B cell (primary cell): ENCODE measurements around the gene LUM. TPM values are rescaled to one million over a fixed set of nuclear protein-coding genes. Genes with fewer than 3 reads are reported as not detected.

Experiments used
- ATAC-seq: fragments of 200-7000 bp; cut with Tn5 transposase; one replicate; pipeline ENCODE4 v1.10.0; 2021; ENCODE audit warnings: low read depth, mild to moderate bottlenecking, moderate number of reproducible peaks, moderate library complexity
- CTCF ChIA-PET: fragments of 350-600 bp; sonication (Branson Sonifier 250); formaldehyde crosslinking; loops from one replicate; lab custom pipeline; 2021; ENCODE audit warnings: antibody characterized with exemption, inconsistent platforms; lab: Charles Lee
- POLR2A ChIA-PET: fragments of 350-600 bp; sonication (Branson Sonifier 250); formaldehyde crosslinking; loops from one replicate; lab custom pipeline; 2021; ENCODE audit warnings: antibody characterized with exemption; lab: Charles Lee
- DNase-seq: peaks from one replicate; pipeline ENCODE4 v3.0.0; 2013
- H2AFZ ChIP-seq: 2 replicates; pipeline ENCODE4 v1.6.1; 2012; ENCODE audit warnings: mild to moderate bottlenecking, low read depth, low read length; ENCODE audit not compliant: insufficient read depth, poor library complexity, severe bottlenecking
- H3K27ac ChIP-seq, 2 donors: 1 replicate in 1 of 2; 2 replicates in 1 of 2; pipeline ENCODE4 v1.5.1; 2012 to 2013; ENCODE audit warnings: low read length in 2 of 2, mild to moderate bottlenecking in 2 of 2, moderate library complexity in 1 of 2
- H3K27me3 ChIP-seq, 4 experiments: fragments of 200-600 bp in 1 of 4; sonication (generic) in 1 of 4; replicated peaks in 1 of 4; 1 replicate in 2 of 4; 2 replicates in 2 of 4; pipeline versions ENCODE4 v1.6.1 to v1.7.0; 2013 to 2016; ENCODE audit warnings: low read length in 3 of 4, mild to moderate bottlenecking in 2 of 4, mixed read lengths in 1 of 4, moderate library complexity in 1 of 4; ENCODE audit not compliant: insufficient read depth in 4 of 4, control insufficient read depth in 3 of 4; ENCODE audit errors: control extremely low read depth in 1 of 4
- H3K36me3 ChIP-seq, 2 experiments: replicated peaks in 1 of 2; 1 replicate in 1 of 2; 2 replicates in 1 of 2; pipeline versions ENCODE4 v1.6.1 to v1.7.1; 2013; ENCODE audit warnings: low read length in 1 of 2; ENCODE audit not compliant: insufficient read depth in 2 of 2, control insufficient read depth in 1 of 2; ENCODE audit errors: control extremely low read depth in 1 of 2, extremely low read depth in 1 of 2
- H3K4me1 ChIP-seq, 2 donors: fragments of 200-600 bp in 1 of 2; sonication (generic) in 1 of 2; 1 replicate in 1 of 2; 2 replicates in 1 of 2; pipeline versions ENCODE4 v1.5.1 to v1.6.1; 2013 to 2017; ENCODE audit warnings: low read length in 2 of 2; ENCODE audit not compliant: control insufficient read depth in 2 of 2, insufficient read depth in 2 of 2
- H3K4me2 ChIP-seq: replicated peaks from 2 replicates; pipeline ENCODE3; 2012; ENCODE audit warnings: mild to moderate bottlenecking, low read depth, low read length; ENCODE audit not compliant: poor library complexity, severe bottlenecking
- H3K4me3 ChIP-seq, 5 experiments: fragments of 200-600 bp in 1 of 5; sonication (generic) in 1 of 5; 1 replicate in 3 of 5; 2 replicates in 2 of 5; pipeline versions ENCODE4 v1.5.1 to v1.7.0; 2011 to 2016; ENCODE audit warnings: low read length in 4 of 5, mild to moderate bottlenecking in 4 of 5, low read depth in 2 of 5, control low read depth in 1 of 5, moderate library complexity in 1 of 5; ENCODE audit not compliant: insufficient read depth in 1 of 5; ENCODE audit errors: control extremely low read depth in 1 of 5, extremely low read depth in 1 of 5
- H3K79me2 ChIP-seq: fragments of 200-600 bp; sonication (generic); one replicate; pipeline ENCODE4 v1.6.0; 2016; ENCODE audit warnings: low read length; ENCODE audit not compliant: control insufficient read depth, insufficient read depth
- H3K9ac ChIP-seq: fragments of 200-600 bp; sonication (generic); 2 replicates; pipeline ENCODE4 v1.6.1; 2017; ENCODE audit warnings: mild to moderate bottlenecking, low read length, moderate library complexity
- H3K9me3 ChIP-seq, 3 donors: one replicate each; pipeline versions ENCODE4 v1.6.1 to v1.7.1; 2013; ENCODE audit warnings: low read length in 2 of 3; ENCODE audit not compliant: control insufficient read depth in 2 of 3, insufficient read depth in 1 of 3; ENCODE audit errors: control extremely low read depth in 1 of 3
- H4K20me1 ChIP-seq: 2 replicates; pipeline ENCODE4 v1.6.0; 2012; ENCODE audit warnings: mild to moderate bottlenecking, low read length; ENCODE audit not compliant: insufficient read depth, control insufficient read depth, poor library complexity, severe bottlenecking
- H3K27ac Mint-ChIP-seq: one replicate; pipeline ENCODE4 v1.8.0; 2021; ENCODE audit warnings: mixed read lengths
- H3K27me3 Mint-ChIP-seq: one replicate; pipeline ENCODE4 v1.8.0; 2021; ENCODE audit warnings: mixed read lengths
- H3K4me1 Mint-ChIP-seq: one replicate; pipeline ENCODE4 v1.8.0; 2021; ENCODE audit warnings: mixed read lengths
- H3K4me3 Mint-ChIP-seq: one replicate; pipeline ENCODE4 v1.8.0; 2021; ENCODE audit warnings: mixed read lengths
- H3K9me3 Mint-ChIP-seq: one replicate; pipeline ENCODE4 v1.8.0; 2022; ENCODE audit warnings: mixed read lengths; ENCODE audit not compliant: insufficient read depth
- EZH2 ChIP-seq: IDR thresholded peaks from 2 replicates; pipeline ENCODE4 v1.6.1; 2012; ENCODE audit warnings: borderline replicate concordance, low read depth, mild to moderate bottlenecking, moderate library complexity, low read length; ENCODE audit not compliant: insufficient read depth, poor library complexity, severe bottlenecking
- WGBS: methylation state at CpG from one replicate; pipeline ENCODE4 v1.1.5; 2013; ENCODE audit warnings: missing lambda C conversion rate; ENCODE audit not compliant: insufficient coverage; 5-methylcytosine and 5-hydroxymethylcytosine counted together
- intact Hi-C: fragments of 100-400 bp; cut with micrococcal nuclease; formaldehyde crosslinking; loops from one replicate; pipeline ENCODE4 v1.10.0; 2022
- polyA plus RNA-seq: library from polyadenylated mRNA; depleted of rRNA; stranded (reverse); fragments of >200 nt; gene quantifications from 2 replicates; pipeline ENCODE4 v1.2.3, GENCODE V29; 2012
- total RNA-seq, 2 donors: library from RNA; stranded (reverse); fragments of 120-200 nt in 1 of 2; gene quantifications; 1 replicate in 1 of 2; 2 replicates in 1 of 2; pipeline versions ENCODE4 v1.2.3 to v1.2.4, GENCODE V29; 2013 to 2022
- TF ChIP-seq, protein P1 (sequence below): fragments of 200-600 bp; IDR thresholded peaks from one replicate; pipeline ENCODE4 v1.8.0; 2022; ENCODE audit warnings: antibody characterized with exemption, mild to moderate bottlenecking

Gene LUM
- total and polyA plus RNA-seq, 2 donors (not counting 1 experiment from before 2014, with no cell fraction given): not detected

DNA sequence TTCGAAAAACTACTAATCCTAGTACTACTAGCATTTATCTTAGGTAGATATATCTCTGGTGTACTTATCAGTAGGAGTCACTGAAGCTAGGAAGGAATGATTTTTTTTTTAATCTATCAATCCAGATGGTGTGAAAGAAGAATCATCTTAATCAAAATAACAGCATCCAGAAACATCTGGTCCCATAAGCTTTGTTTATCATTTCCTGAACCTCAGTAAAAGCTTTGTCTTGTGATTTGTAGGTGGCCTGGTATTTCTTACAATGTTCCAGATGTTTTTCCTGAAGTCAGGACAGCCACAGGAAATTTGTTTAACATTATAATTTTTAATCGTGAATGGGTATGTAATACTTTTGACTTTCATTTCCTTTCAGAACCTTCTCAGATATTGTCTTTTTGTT lies 28.0 kb upstream of the LUM start:
- Histone ChIP-seq H4K20me1 (no peaks in the 10 kb centered on the region), H3K36me3 (no peaks in the 10 kb centered on the region), H3K9me3 (no peaks in the 10 kb centered on the region), H3K4me3 (no peak overlapping the region), H3K27me3 (no peaks in the 10 kb centered on the region), H3K4me2 (no peak overlapping the region), H3K79me2 (no peaks in the 10 kb centered on the region), H3K4me1 (no peaks in the 10 kb centered on the region), H3K9ac (no peak overlapping the region), H2AFZ (no peak overlapping the region), H3K27ac (no peak overlapping the region)
- Mint-ChIP-seq H3K4me1 (no peaks in the 10 kb centered on the region), H3K4me3 (no peak overlapping the region), H3K27me3 (no peaks in the 10 kb centered on the region), H3K9me3 (no peaks in the 10 kb centered on the region), H3K27ac (no peak overlapping the region)
- no peak for DNase-seq
- no CpG with 5 or more reads among the region's 2 CpGs for WGBS
- no peak for ATAC-seq
- CTCF ChIA-PET: no interaction called here
- POLR2A ChIA-PET: no interaction called here
- TF ChIP-seq, protein P1, sequence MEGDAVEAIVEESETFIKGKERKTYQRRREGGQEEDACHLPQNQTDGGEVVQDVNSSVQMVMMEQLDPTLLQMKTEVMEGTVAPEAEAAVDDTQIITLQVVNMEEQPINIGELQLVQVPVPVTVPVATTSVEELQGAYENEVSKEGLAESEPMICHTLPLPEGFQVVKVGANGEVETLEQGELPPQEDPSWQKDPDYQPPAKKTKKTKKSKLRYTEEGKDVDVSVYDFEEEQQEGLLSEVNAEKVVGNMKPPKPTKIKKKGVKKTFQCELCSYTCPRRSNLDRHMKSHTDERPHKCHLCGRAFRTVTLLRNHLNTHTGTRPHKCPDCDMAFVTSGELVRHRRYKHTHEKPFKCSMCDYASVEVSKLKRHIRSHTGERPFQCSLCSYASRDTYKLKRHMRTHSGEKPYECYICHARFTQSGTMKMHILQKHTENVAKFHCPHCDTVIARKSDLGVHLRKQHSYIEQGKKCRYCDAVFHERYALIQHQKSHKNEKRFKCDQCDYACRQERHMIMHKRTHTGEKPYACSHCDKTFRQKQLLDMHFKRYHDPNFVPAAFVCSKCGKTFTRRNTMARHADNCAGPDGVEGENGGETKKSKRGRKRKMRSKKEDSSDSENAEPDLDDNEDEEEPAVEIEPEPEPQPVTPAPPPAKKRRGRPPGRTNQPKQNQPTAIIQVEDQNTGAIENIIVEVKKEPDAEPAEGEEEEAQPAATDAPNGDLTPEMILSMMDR: no peak
- no peak for TF ChIP-seq EZH2
- intact Hi-C loops: no loop called here

DNA sequence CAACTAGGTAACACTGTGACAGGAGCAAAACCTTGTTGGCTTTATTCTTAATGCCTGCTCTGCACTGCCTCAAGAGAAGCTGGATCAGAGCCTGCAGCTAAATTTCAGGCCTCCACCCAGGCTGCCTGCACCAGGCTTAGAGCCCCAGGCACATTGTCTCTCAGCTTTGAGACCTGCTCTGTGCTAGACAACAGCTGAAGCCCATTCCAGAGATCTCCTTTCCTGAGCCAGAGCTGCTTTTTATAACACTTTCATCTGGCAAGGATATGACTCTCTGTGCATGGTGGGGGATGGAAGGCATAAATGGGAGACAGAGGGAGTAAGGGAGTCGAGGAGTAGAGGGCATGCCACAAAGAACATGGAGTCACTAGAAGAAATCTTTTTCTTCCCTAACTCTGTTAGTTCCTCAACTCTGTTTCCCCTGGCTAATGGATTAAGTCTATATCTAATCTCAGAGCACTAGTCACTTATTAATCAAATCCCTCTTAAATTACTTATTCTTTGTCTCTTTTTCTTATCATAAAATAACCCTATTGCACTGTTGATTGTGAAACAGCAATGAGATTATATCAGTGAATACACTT lies 27.1 kb upstream of the LUM start:
- Mint-ChIP-seq H3K9me3 (no peaks in the 10 kb centered on the region), H3K4me3 (no peak overlapping the region), H3K27ac (no peak overlapping the region), H3K4me1 (no peaks in the 10 kb centered on the region), H3K27me3 (no peaks in the 10 kb centered on the region)
- no CpG with 5 or more reads among the region's 1 CpG for WGBS
- ATAC-seq: no peak
- H2AFZ ChIP-seq: no peak overlapping the region
- H3K4me3 ChIP-seq: no peak overlapping the region
- no peaks in the 10 kb centered on the region for H4K20me1 ChIP-seq
- no peaks in the 10 kb centered on the region for H3K27me3 ChIP-seq
- H3K9me3 ChIP-seq: no peaks in the 10 kb centered on the region
- no peak for TF ChIP-seq EZH2
- TF ChIP-seq, protein P1: no peak
- ChIA-PET POLR2A (no interaction called here), CTCF (no interaction called here)
- H3K9ac ChIP-seq: no peak overlapping the region
- no peak for DNase-seq
- no peak overlapping the region for H3K27ac ChIP-seq
- intact Hi-C loops: no loop called here
- no peaks in the 10 kb centered on the region for H3K4me1 ChIP-seq
- H3K79me2 ChIP-seq: no peaks in the 10 kb centered on the region
- H3K36me3 ChIP-seq: no peaks in the 10 kb centered on the region
- no peak overlapping the region for H3K4me2 ChIP-seq
